ENCODE data around the gene SLC22A14.

GRCh38 chr3:38268522-38268921, 13.6 kb upstream of the SLC22A14 start:
- TF ChIP-seq POLR2A (IDR thresholded peaks at IDR 0.05): no peak
- no peak for TF ChIP-seq CTCF (IDR thresholded peaks at IDR 0.05)
